Measurements from ENCODE around the gene GNAI3. TPM values are rescaled to one million over a fixed set of nuclear protein-coding genes. Genes with fewer than 3 reads are reported as not detected.

Gene GNAI3
- total RNA-seq = 10.9 and 11.5 TPM in 2 replicates
- polyA plus RNA-seq = 8.1 and 8.9 TPM in 2 replicates

- Histone ChIP-seq H3K4me1 (ENCODE audit: insufficient read depth) (peaks cover 21% of the 10 kb centered on the region), H3K4me3 (peak within 1 kb of the TSS; percentile 69), H4K20me1 (ENCODE audit: insufficient read depth, poor library complexity, severe bottlenecking) (peaks cover 43% of the 10 kb centered on the region), H3K9me2 (replicated peaks; ENCODE audit: insufficient read depth) (no peaks in the 10 kb centered on the region), H3K9me3 (ENCODE audit: low read depth) (no peaks in the 10 kb centered on the region), H3K36me3 (replicated peaks; ENCODE audit: insufficient read depth, low read depth) (no peaks in the 10 kb centered on the region), H3K79me2 (peaks cover 65% of the 10 kb centered on the region), H2AFZ (peak within 1 kb of the TSS; percentile 65), H3K4me2 (peak within 1 kb of the TSS; percentile 87), H3K27ac (peak within 1 kb of the TSS; percentile 98), H3K27me3 (no peaks in the 10 kb centered on the region)
- no peak for TF ChIP-seq CTCF (IDR thresholded peaks at IDR 0.05; ENCODE audit: poor library complexity)
- TF ChIP-seq EZH2 (IDR thresholded peaks at IDR 0.05; ENCODE audit: borderline replicate concordance) = no peak
- no peak for TF ChIP-seq EZH2phosphoT487 (IDR thresholded peaks at IDR 0.05; ENCODE audit: low read depth, severe bottlenecking, unreplicated experiment)
- WGBS (ENCODE audit: low lambda C conversion rate, missing lambda C conversion rate) = under 1% methylated on average over 66 of the region's 68 CpGs
- DNase-seq (ENCODE audit: low spot score) = peak; percentile 97
Measured at GRCh38 chr1:109548321-109549267, at the start of gene GNAI3. GNAI3 (plus strand) TSS chr1:109548615; CDS start chr1:109548721, 106 bp downstream.

- WGBS (ENCODE audit: low lambda C conversion rate, missing lambda C conversion rate) = 95% methylated on average over 7 of the region's 7 CpGs
- Histone ChIP-seq H3K79me2 (peaks cover 17% of the 10 kb centered on the region), H2AFZ (no peak overlapping the region), H3K4me2 (no peak overlapping the region), H3K27me3 (no peaks in the 10 kb centered on the region), H3K9me2 (replicated peaks; ENCODE audit: insufficient read depth) (no peaks in the 10 kb centered on the region), H3K36me3 (replicated peaks; ENCODE audit: insufficient read depth, low read depth) (no peaks in the 10 kb centered on the region), H4K20me1 (ENCODE audit: insufficient read depth, poor library complexity, severe bottlenecking) (no peaks in the 10 kb centered on the region), H3K4me1 (ENCODE audit: insufficient read depth) (peaks cover 7% of the 10 kb centered on the region), H3K4me3 (no peak overlapping the region), H3K27ac (peak overlapping the region; percentile 66), H3K9me3 (ENCODE audit: low read depth) (no peaks in the 10 kb centered on the region)
- DNase-seq (ENCODE audit: low spot score) = no peak
- TF ChIP-seq CTCF (IDR thresholded peaks at IDR 0.05; ENCODE audit: poor library complexity) = no peak
- no peak for TF ChIP-seq EZH2 (IDR thresholded peaks at IDR 0.05; ENCODE audit: borderline replicate concordance)
- no peak for TF ChIP-seq EZH2phosphoT487 (IDR thresholded peaks at IDR 0.05; ENCODE audit: low read depth, severe bottlenecking, unreplicated experiment)
Measured at GRCh38 chr1:109499081-109499480, 49.3 kb upstream of the GNAI3 start.

GRCh38 chr1:109499661-109500536, 48.5 kb upstream of the GNAI3 start:
- 74% methylated on average over 4 of the region's 4 CpGs for WGBS (ENCODE audit: low lambda C conversion rate, missing lambda C conversion rate)
- no peaks in the 10 kb centered on the region for H4K20me1 ChIP-seq (ENCODE audit: insufficient read depth, poor library complexity, severe bottlenecking)
- no peaks in the 10 kb centered on the region for H3K36me3 ChIP-seq (replicated peaks; ENCODE audit: insufficient read depth, low read depth)
- peaks cover 11% of the 10 kb centered on the region for H3K79me2 ChIP-seq
- no peaks in the 10 kb centered on the region for H3K9me3 ChIP-seq (ENCODE audit: low read depth)
- H3K27ac ChIP-seq = peak overlapping the region; percentile 66
- DNase-seq (ENCODE audit: low spot score) = peak; percentile 74
- H3K27me3 ChIP-seq = no peaks in the 10 kb centered on the region
- H3K4me1 ChIP-seq (ENCODE audit: insufficient read depth) = peaks cover 2% of the 10 kb centered on the region
- no peak overlapping the region for H3K4me2 ChIP-seq
- H2AFZ ChIP-seq = no peak overlapping the region
- H3K9me2 ChIP-seq (replicated peaks; ENCODE audit: insufficient read depth) = no peaks in the 10 kb centered on the region
- no peak overlapping the region for H3K4me3 ChIP-seq
- TF ChIP-seq EZH2phosphoT487 (IDR thresholded peaks at IDR 0.05; ENCODE audit: low read depth, severe bottlenecking, unreplicated experiment) (no peak), EZH2 (IDR thresholded peaks at IDR 0.05; ENCODE audit: borderline replicate concordance) (no peak), CTCF (IDR thresholded peaks at IDR 0.05; ENCODE audit: poor library complexity) (peak; percentile 42)

Data from hepatocyte (in vitro differentiated cells).